ENCODE measurements around the gene GPR142.

GPR142 gene

GRCh38 chr17:74337834-74338500, 29.3 kb upstream of the GPR142 start:
- ATAC-seq, result no peak
- Mint-ChIP-seq H3K27ac (no peak overlapping the region), H3K4me1 (no peaks in the 10 kb centered on the region), H3K36me3 (ENCODE audit: low read depth) (no peaks in the 10 kb centered on the region), H3K27me3 (no peaks in the 10 kb centered on the region), H3K9me3 (no peaks in the 10 kb centered on the region), H3K4me3 (no peak overlapping the region)
- no peak for DNase-seq

- H3K9me3 Mint-ChIP-seq, result no peaks in the 10 kb centered on the region
- H3K36me3 Mint-ChIP-seq (ENCODE audit: low read depth), result no peaks in the 10 kb centered on the region
- DNase-seq (no peak), ATAC-seq (no peak)
- no peak overlapping the region for H3K27ac Mint-ChIP-seq
- no peak overlapping the region for H3K4me3 Mint-ChIP-seq
- no peaks in the 10 kb centered on the region for H3K4me1 Mint-ChIP-seq
- H3K27me3 Mint-ChIP-seq, result no peaks in the 10 kb centered on the region
Measured at GRCh38 chr17:74339537-74340195, 27.6 kb upstream of the GPR142 start.

- H3K27ac Mint-ChIP-seq, result no peak overlapping the region
- no peak overlapping the region for H3K4me3 Mint-ChIP-seq
- H3K36me3 Mint-ChIP-seq (ENCODE audit: low read depth), result no peaks in the 10 kb centered on the region
- H3K27me3 Mint-ChIP-seq, result peaks cover 2% of the 10 kb centered on the region
- no peak for DNase-seq
- H3K4me1 Mint-ChIP-seq, result no peaks in the 10 kb centered on the region
- H3K9me3 Mint-ChIP-seq, result no peaks in the 10 kb centered on the region
- ATAC-seq, result no peak
Measured at GRCh38 chr17:74340470-74341023, 26.8 kb upstream of the GPR142 start.

- Mint-ChIP-seq H3K36me3 (ENCODE audit: low read depth) (no peaks in the 10 kb centered on the region), H3K27ac (no peak overlapping the region)
Measured at GRCh38 chr17:74342224-74342623, 25.1 kb upstream of the GPR142 start.

GRCh38 chr17:74343121-74343520, 24.2 kb upstream of the GPR142 start:
- Mint-ChIP-seq H3K9me3 (no peaks in the 10 kb centered on the region), H3K27me3 (peaks cover 2% of the 10 kb centered on the region), H3K4me1 (no peaks in the 10 kb centered on the region), H3K27ac (no peak overlapping the region), H3K36me3 (ENCODE audit: low read depth) (no peaks in the 10 kb centered on the region), H3K4me3 (no peak overlapping the region)
- ATAC-seq, result no peak
- no peak for DNase-seq

More at GRCh38 chr17:74342224-74342623, 25.1 kb upstream of the GPR142 start:
- H3K27me3 Mint-ChIP-seq, result peaks cover 2% of the 10 kb centered on the region
- no peak for DNase-seq
- no peak overlapping the region for H3K4me3 Mint-ChIP-seq
- ATAC-seq, result no peak
- H3K9me3 Mint-ChIP-seq, result no peaks in the 10 kb centered on the region
- no peaks in the 10 kb centered on the region for H3K4me1 Mint-ChIP-seq

GRCh38 chr17:74343526-74344284, 23.6 kb upstream of the GPR142 start:
- Mint-ChIP-seq H3K4me3 (no peak overlapping the region), H3K36me3 (ENCODE audit: low read depth) (no peaks in the 10 kb centered on the region), H3K27me3 (peaks cover 7% of the 10 kb centered on the region), H3K27ac (no peak overlapping the region), H3K4me1 (no peaks in the 10 kb centered on the region), H3K9me3 (no peaks in the 10 kb centered on the region)
- ATAC-seq (no peak), DNase-seq (no peak)

- Mint-ChIP-seq H3K36me3 (ENCODE audit: low read depth) (no peaks in the 10 kb centered on the region), H3K4me1 (no peaks in the 10 kb centered on the region), H3K9me3 (no peaks in the 10 kb centered on the region), H3K27me3 (peaks cover 8% of the 10 kb centered on the region), H3K27ac (no peak overlapping the region), H3K4me3 (no peak overlapping the region)
- DNase-seq (no peak), ATAC-seq (no peak)
Measured at GRCh38 chr17:74344658-74345057, 22.6 kb upstream of the GPR142 start.

GRCh38 chr17:74345433-74346241, 21.7 kb upstream of the GPR142 start:
- DNase-seq, result no peak
- H3K4me1 Mint-ChIP-seq, result no peaks in the 10 kb centered on the region
- H3K9me3 Mint-ChIP-seq, result no peaks in the 10 kb centered on the region
- ATAC-seq, result no peak
- peaks cover 12% of the 10 kb centered on the region for H3K27me3 Mint-ChIP-seq
- no peaks in the 10 kb centered on the region for H3K36me3 Mint-ChIP-seq (ENCODE audit: low read depth)
- no peak overlapping the region for H3K27ac Mint-ChIP-seq
- no peak overlapping the region for H3K4me3 Mint-ChIP-seq

GRCh38 chr17:74347646-74348045, 19.7 kb upstream of the GPR142 start:
- Mint-ChIP-seq H3K4me1 (no peaks in the 10 kb centered on the region), H3K36me3 (ENCODE audit: low read depth) (no peaks in the 10 kb centered on the region), H3K27me3 (peaks cover 21% of the 10 kb centered on the region), H3K9me3 (no peaks in the 10 kb centered on the region), H3K27ac (no peak overlapping the region), H3K4me3 (no peak overlapping the region)
- DNase-seq, result no peak
- ATAC-seq, result no peak

- peaks cover under 1% of the 10 kb centered on the region for H3K4me1 Mint-ChIP-seq
- ATAC-seq (no peak), DNase-seq (no peak)
- H3K9me3 Mint-ChIP-seq, result no peaks in the 10 kb centered on the region
- H3K4me3 Mint-ChIP-seq, result no peak overlapping the region
- H3K27me3 Mint-ChIP-seq, result peaks cover 34% of the 10 kb centered on the region
- no peaks in the 10 kb centered on the region for H3K36me3 Mint-ChIP-seq (ENCODE audit: low read depth)
- no peak overlapping the region for H3K27ac Mint-ChIP-seq
Measured at GRCh38 chr17:74349120-74349519, 18.2 kb upstream of the GPR142 start.

GRCh38 chr17:74350486-74350885, 16.8 kb upstream of the GPR142 start:
- peaks cover 45% of the 10 kb centered on the region for H3K27me3 Mint-ChIP-seq

GRCh38 chr17:74351552-74352210, 15.6 kb upstream of the GPR142 start:
- Mint-ChIP-seq H3K36me3 (ENCODE audit: low read depth) (no peaks in the 10 kb centered on the region), H3K27me3 (peaks cover 53% of the 10 kb centered on the region), H3K27ac (no peak overlapping the region), H3K4me3 (no peak overlapping the region), H3K4me1 (peaks cover 1% of the 10 kb centered on the region), H3K9me3 (no peaks in the 10 kb centered on the region)
- ATAC-seq, result peak; percentile 26
- no peak for DNase-seq

More at GRCh38 chr17:74350486-74350885, 16.8 kb upstream of the GPR142 start:
- Mint-ChIP-seq H3K4me3 (no peak overlapping the region), H3K9me3 (no peaks in the 10 kb centered on the region), H3K4me1 (peaks cover 1% of the 10 kb centered on the region), H3K36me3 (ENCODE audit: low read depth) (no peaks in the 10 kb centered on the region), H3K27ac (no peak overlapping the region)
- ATAC-seq, result no peak
- DNase-seq, result no peak

GRCh38 chr17:74353446-74354060, 13.8 kb upstream of the GPR142 start:
- Mint-ChIP-seq H3K36me3 (ENCODE audit: low read depth) (no peaks in the 10 kb centered on the region), H3K27me3 (peaks cover 60% of the 10 kb centered on the region), H3K27ac (no peak overlapping the region), H3K4me1 (peaks cover 3% of the 10 kb centered on the region), H3K4me3 (no peak overlapping the region), H3K9me3 (no peaks in the 10 kb centered on the region)
- DNase-seq (no peak), ATAC-seq (no peak)

Measured in activated naive CD8-positive, alpha-beta T cell treated with anti-CD3 and anti-CD28 coated beads, Interleukin-2, amount 50 U/mL, for 24 hours (primary cell).